Umbilical cord (tissue), 2 donors: ENCODE data around the gene ZKSCAN8. TPM values are rescaled to one million over a fixed set of nuclear protein-coding genes. Genes with fewer than 3 reads are reported as not detected.

Experiments
- DNase-seq: peaks from one replicate; pipeline ENCODE4 v3.0.0-alpha.2; 2015; ENCODE audit warnings: low spot score
- total RNA-seq: library from RNA; depleted of rRNA; stranded (reverse); fragments of >200 nt; gene quantifications from one replicate; pipeline ENCODE4 v1.2.3, GENCODE V29; 2014; ENCODE audit warnings: low replicate concordance; ENCODE audit not compliant: insufficient read depth

Gene ZKSCAN8
- total RNA-seq, 1 donor from 2014 or later: 19.5 TPM

DNA sequence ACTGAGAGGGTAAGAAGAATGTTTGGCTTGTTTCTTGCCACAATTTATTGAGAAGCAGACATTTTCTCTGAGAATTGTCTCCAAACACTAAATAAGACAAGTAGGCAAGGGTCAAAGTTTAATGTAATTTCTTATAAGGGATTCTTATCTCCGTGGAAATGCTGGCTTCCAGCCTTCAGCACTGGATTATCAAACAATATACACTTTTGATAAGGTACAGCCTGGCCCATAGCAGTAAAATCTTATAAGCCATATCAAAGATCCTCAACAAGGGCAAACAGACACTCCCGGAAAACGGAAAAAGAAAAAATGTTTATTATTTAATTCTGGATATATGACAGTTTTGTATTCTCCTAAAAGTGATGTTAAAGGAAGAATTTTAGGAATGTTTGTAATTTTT lies 64.8 kb downstream of the ZKSCAN8 start:
- DNase-seq: no peak

DNA sequence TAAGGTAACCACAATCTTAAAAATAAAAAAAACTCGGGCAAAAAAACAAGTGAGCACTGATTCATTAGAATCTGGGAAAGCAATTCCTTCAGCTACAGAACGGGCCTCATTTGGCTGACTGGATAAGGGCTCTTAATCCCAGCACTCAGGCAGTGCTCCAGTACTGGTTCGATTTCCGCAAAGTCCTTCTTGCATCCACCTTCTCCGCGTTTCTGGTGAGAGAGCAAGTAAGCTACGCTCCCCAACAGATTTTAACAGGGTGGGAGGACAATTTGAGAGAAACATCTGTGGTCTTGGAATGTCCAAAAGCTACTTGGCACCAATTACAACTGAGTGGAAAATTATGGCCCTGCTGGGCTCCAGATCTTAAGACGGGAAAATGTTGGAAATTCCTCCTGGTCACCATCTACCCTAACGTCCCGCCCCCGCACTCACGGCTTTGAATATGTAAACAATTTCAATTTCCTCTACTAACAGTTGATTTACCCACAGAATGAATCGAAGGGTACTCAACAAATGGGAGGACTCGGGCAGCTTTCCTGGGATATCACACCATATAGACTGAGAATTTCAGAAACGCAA lies 65.3 kb downstream of the ZKSCAN8 start:
- DNase-seq: no peak

DNA sequence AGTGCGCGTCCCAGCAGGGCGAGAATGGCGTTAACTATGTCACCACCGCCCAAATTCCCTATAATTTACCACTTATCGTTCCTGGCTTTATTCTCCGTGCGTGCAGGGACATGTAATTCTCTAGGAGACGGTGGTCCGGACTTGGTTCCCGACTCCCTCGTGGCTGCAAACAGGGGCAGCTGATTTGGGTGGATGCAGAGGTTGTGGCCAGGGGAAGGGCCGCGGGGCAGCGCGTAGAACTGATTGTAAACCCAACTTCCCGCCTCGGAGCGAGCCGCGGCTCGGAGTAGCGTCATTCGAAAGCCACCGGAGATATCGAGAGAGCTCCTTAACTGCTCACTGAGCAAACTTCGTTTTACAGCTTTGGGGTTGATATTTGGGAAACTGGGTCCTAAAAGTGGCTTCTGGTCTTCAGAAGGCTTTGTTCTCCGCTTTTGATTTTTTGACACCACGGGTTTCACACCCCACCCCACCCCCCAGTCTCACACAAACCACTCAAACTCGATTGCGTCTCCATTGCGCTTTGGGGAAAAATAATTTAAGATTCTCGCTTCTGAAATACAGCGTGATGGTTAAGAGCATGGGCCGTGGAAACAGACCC lies 65.9 kb downstream of the ZKSCAN8 start:
- DNase-seq: no peak

DNA sequence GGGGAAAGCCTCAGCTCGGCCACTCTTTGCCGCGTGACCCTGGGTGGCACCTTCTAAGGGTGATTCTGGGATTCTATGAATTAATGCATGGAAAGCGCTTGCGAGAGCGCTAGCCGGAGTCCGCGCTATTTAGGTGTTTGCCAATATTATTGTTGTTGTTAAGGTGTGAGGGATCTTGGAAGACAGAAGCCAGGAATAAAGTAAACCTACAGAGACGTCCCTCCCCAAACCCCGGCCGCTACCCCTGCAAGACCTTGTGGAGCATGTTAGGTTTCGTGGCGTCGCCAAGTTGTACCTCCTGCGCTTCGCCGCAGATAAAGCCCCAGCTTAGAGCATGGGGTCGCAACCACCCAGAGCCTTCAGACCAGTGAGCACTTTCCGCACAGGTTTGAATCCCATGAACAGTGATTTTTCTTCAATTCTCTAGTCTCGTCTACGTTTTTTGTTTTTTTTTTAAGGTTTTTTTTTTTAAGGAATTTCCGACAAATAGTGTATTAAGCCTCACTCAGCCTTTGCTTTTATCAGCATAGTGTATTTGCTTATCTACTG lies 66.5 kb downstream of the ZKSCAN8 start:
- DNase-seq: no peak

Other genes with a start within 250 kb of the ZKSCAN8 start
- not detected for gene OR2B2, start 229.5 kb upstream of the ZKSCAN8 start, total RNA-seq
- gene OR2B6, start 184.6 kb upstream of the ZKSCAN8 start, total RNA-seq: not detected
- 0.96 TPM for gene ZNF165, start 61.3 kb upstream of the ZKSCAN8 start, total RNA-seq
- gene ZSCAN16, start 17.3 kb upstream of the ZKSCAN8 start, total RNA-seq: 2.4 TPM
- 23.4 TPM for gene ZSCAN9, start 83.4 kb downstream of the ZKSCAN8 start, total RNA-seq
- 19.0 TPM for gene ZKSCAN4, start 110.4 kb downstream of the ZKSCAN8 start, total RNA-seq
- gene NKAPL, start 117.4 kb downstream of the ZKSCAN8 start, total RNA-seq: 1.9 TPM
- 17.3 TPM for gene ZSCAN26, start 125.3 kb downstream of the ZKSCAN8 start, total RNA-seq
- 9.9 TPM for gene PGBD1, start 139.7 kb downstream of the ZKSCAN8 start, total RNA-seq
- gene ZSCAN31, start 194.3 kb downstream of the ZKSCAN8 start, total RNA-seq: 10.6 TPM
- gene ZKSCAN3, start 208.1 kb downstream of the ZKSCAN8 start, total RNA-seq: 5.5 TPM